Thoracic aorta (tissue), 2 donors: ENCODE measurements around the gene HELZ2. TPM values are rescaled to one million over a fixed set of nuclear protein-coding genes. Genes with fewer than 3 reads are reported as not detected.

Experiments used
- ATAC-seq: fragments of 150-250 bp; one replicate; pipeline ENCODE4 v1.8.0; 2017; ENCODE audit warnings: low read depth; ENCODE audit not compliant: insufficient number of reproducible peaks, low FRiP score
- DNase-seq: peaks from one replicate; pipeline ENCODE4 v3.0.0-alpha.2; 2020; ENCODE audit warnings: low spot score
- H3K27ac ChIP-seq, 2 donors: fragments of 200-600 bp; sonication (generic); 1 replicate in 1 of 2; 2 replicates in 1 of 2; pipeline ENCODE4 v1.5.1; 2016; ENCODE audit warnings: mild to moderate bottlenecking in 2 of 2, moderate library complexity in 2 of 2
- H3K27me3 ChIP-seq: fragments of 200-600 bp; sonication (generic); replicated peaks from 2 replicates; pipeline ENCODE4 v1.6.0; 2016; ENCODE audit warnings: mild to moderate bottlenecking; ENCODE audit not compliant: insufficient read depth
- H3K36me3 ChIP-seq: fragments of 200-600 bp; sonication (generic); one replicate; pipeline ENCODE4 v1.5.1; 2016
- H3K4me1 ChIP-seq, 2 donors: fragments of 200-600 bp; sonication (generic); 1 replicate in 1 of 2; 2 replicates in 1 of 2; pipeline versions ENCODE4 v1.5.1 to v1.6.0; 2016; ENCODE audit warnings: low read depth in 2 of 2, mild to moderate bottlenecking in 1 of 2; ENCODE audit not compliant: control insufficient read depth in 1 of 2
- H3K4me3 ChIP-seq: fragments of 200-600 bp; sonication (generic); 2 replicates; pipeline ENCODE4 v1.5.1; 2016; ENCODE audit warnings: mild to moderate bottlenecking
- H3K9me3 ChIP-seq: fragments of 200-600 bp; sonication (generic); 2 replicates; pipeline ENCODE4 v1.5.1; 2016
- total RNA-seq, 2 donors: library from RNA; depleted of rRNA; stranded (reverse); fragments of >200 nt; gene quantifications; one replicate each; pipeline versions ENCODE4 v1.1.0 to v1.2.3, GENCODE V29; 2016
- TF ChIP-seq, protein P1 (sequence below): fragments of 200-600 bp; sonication (generic); IDR thresholded peaks from one replicate; pipeline ENCODE4 v1.5.1; 2019; ENCODE audit warnings: antibody characterized with exemption

Gene HELZ2
- total RNA-seq, 2 donors from 2014 or later, result 45.2 to 50.3 TPM

- no peaks in the 10 kb centered on the region for H3K27me3 ChIP-seq
- H3K27ac ChIP-seq, result no peak overlapping the region
- DNase-seq (no peak), ATAC-seq (no peak)
- no peak overlapping the region for H3K4me3 ChIP-seq
- H3K4me1 ChIP-seq, result no peaks in the 10 kb centered on the region
- TF ChIP-seq, protein P1, sequence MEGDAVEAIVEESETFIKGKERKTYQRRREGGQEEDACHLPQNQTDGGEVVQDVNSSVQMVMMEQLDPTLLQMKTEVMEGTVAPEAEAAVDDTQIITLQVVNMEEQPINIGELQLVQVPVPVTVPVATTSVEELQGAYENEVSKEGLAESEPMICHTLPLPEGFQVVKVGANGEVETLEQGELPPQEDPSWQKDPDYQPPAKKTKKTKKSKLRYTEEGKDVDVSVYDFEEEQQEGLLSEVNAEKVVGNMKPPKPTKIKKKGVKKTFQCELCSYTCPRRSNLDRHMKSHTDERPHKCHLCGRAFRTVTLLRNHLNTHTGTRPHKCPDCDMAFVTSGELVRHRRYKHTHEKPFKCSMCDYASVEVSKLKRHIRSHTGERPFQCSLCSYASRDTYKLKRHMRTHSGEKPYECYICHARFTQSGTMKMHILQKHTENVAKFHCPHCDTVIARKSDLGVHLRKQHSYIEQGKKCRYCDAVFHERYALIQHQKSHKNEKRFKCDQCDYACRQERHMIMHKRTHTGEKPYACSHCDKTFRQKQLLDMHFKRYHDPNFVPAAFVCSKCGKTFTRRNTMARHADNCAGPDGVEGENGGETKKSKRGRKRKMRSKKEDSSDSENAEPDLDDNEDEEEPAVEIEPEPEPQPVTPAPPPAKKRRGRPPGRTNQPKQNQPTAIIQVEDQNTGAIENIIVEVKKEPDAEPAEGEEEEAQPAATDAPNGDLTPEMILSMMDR, result no peak
- no peaks in the 10 kb centered on the region for H3K9me3 ChIP-seq
- H3K36me3 ChIP-seq, result no peaks in the 10 kb centered on the region
Measured at GRCh38 chr20:63530788-63531160, 43.3 kb downstream of the HELZ2 start.

DNA sequence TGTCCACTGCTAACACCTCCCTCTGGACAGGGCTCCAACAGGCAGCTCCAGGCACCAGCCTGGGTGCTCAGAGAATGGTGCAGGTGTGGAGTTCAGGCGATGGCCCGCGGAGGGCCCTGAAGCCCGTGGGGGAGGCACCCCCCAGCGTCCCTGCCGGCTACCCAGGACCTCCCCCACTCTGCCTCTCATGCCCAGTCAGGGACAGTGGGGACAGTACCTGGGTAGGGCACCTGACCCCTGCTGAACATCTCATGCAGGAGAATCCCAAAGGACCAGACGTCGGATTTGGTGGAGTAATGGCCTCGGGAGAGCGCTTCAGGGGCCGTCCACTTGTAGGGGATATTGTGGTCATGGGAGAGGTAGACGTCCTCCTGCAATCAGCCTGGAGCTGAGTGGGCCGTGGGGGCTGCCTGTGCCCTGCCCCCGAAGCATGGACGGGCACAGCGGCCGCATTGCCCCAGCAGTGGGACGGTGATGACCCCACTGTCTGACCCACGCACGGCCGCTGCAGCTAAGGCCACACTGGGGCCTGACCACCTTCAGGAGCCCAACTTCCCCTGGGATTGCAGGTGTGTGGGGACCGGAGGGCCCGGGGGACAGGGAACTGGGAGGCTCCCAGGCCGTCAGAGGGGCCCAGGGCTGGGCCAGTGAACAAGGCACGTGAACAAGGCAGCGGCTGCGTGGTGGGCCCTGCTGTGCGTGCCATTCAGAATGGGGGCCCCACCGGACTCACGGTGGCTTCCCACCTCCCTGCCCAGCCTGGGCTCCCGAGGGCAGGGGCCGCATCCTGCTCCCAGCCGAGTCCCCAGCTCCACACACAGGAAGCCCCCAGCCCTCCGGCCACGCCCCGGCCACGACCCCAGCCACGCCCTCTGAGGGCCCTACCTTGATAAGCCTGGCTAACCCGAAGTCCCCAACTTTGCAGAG, 43.9 kb downstream of the HELZ2 start:
- no peaks in the 10 kb centered on the region for H3K4me1 ChIP-seq
- no peak for ATAC-seq
- H3K27me3 ChIP-seq, result no peaks in the 10 kb centered on the region
- no peak overlapping the region for H3K4me3 ChIP-seq
- DNase-seq, result no peak
- H3K36me3 ChIP-seq, result no peaks in the 10 kb centered on the region
- TF ChIP-seq, protein P1, result no peak
- H3K27ac ChIP-seq, result no peak overlapping the region
- H3K9me3 ChIP-seq, result no peaks in the 10 kb centered on the region

DNA sequence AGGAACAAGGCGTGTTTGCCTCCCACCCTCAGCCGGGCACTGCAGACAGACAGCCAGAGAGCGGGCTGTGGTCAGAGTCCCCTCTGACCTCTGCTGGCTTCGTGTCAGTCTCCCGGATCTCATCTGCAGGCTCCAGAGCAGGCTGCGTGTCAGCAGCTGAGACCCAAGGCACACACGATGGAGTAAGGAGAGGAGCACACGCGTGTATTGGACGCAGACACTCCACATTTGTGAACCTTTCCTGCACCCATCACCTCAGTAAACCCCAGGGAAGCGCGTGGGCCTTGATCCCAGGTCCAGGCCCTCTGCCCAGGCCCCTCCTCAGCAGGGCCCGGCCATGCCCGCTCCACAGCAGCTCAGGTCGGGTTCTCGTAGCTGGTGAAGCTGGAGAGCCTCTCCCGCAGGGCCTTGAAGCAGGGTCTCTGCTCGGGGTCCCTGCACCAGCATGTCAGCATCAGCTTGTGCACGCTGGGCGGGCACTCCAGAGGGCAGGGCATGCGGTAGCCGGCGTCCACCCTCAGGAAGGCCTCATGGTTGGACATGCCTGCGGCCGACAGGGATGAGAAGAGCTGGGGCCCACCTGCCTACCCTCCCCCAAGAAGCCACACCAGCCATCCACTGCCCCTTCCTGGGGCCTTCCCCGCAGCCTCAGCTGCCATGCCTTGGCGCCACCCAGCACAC, 44.7 kb downstream of the HELZ2 start:
- TF ChIP-seq, protein P1, result no peak
- ATAC-seq (no peak), DNase-seq (no peak)
- Histone ChIP-seq H3K4me1 (no peaks in the 10 kb centered on the region), H3K4me3 (no peak overlapping the region), H3K9me3 (no peaks in the 10 kb centered on the region), H3K27me3 (no peaks in the 10 kb centered on the region), H3K27ac (no peak overlapping the region), H3K36me3 (no peaks in the 10 kb centered on the region)

DNA sequence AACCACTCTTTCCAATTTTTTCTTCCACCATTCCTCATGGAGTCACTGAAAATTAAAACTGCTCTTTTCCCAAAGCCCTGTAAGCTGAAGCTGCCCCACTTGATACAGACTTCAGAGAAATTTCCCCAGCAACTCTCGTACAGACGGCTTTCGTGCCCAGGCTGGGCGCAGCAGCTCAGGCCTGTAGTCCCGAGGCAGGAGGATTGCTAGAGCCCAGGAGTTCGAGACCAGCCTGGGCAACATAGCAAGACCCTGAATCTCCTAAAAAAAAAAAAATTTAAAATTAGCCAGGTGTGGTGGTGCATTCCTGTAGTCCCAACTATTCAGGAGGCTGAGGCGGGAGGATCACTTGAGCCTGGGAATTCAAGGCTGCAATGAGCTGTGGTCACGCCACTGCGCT, 46.9 kb downstream of the HELZ2 start:
- H3K4me1 ChIP-seq, result peaks cover 3 to 11% of the 10 kb centered on the region in 2 donors
- ATAC-seq (no peak), DNase-seq (no peak)
- H3K36me3 ChIP-seq, result peaks cover 7% of the 10 kb centered on the region
- no peaks in the 10 kb centered on the region for H3K9me3 ChIP-seq
- H3K27me3 ChIP-seq, result no peaks in the 10 kb centered on the region
- no peak overlapping the region for H3K4me3 ChIP-seq
- TF ChIP-seq, protein P1, result no peak
- H3K27ac ChIP-seq, result no peak overlapping the region

DNA sequence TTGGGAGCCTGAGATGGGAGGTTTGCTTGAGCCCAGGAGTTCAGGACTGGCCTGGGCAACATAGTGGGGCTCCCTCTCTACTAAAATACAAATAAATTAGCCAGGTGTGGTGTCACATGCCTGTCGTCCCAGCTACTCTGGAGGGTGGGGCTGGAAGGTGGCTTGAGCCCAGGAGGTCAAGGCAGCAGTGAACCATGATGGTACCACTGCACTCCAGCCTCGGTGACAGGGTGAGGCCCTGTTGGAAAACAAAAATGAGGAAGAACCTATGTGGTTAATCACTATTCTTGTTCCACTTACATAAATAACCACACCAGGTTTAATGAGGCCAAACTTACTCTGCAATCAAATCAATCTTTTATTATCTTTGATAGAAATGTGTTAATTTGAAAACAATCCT, 48.1 kb downstream of the HELZ2 start:
- TF ChIP-seq, protein P1, result no peak
- no peak for ATAC-seq
- no peak for DNase-seq

More for the DNA sequence above, 48.1 kb downstream of the HELZ2 start:
- Histone ChIP-seq H3K27me3 (no peaks in the 10 kb centered on the region), H3K27ac (no peak overlapping the region), H3K4me3 (no peak overlapping the region), H3K36me3 (peaks cover 7% of the 10 kb centered on the region), H3K9me3 (no peaks in the 10 kb centered on the region), H3K4me1 (peaks cover 12 to 20% of the 10 kb centered on the region in 2 donors)
